ENCODE data around the gene TMOD2.

DNA sequence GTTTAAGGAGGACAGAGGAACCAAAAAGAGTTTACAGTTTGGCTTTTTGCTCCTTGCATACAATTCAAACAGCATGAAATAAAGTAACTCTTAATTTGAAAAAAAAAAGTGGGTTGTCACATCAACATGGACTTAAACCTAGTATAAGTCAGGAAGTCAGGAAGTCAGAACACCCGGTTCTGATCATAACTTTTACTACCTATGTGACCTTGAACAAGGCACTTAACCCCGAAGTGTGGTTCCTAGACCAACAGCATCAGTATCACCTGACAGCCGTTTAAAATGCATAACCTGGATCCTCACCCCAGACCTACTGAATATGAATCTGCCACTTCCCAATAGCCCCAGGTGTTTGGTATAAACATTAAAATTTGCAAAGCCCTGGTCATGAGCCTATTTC lies 32.7 kb upstream of the TMOD2 start:
- TF ChIP-seq, protein P1, sequence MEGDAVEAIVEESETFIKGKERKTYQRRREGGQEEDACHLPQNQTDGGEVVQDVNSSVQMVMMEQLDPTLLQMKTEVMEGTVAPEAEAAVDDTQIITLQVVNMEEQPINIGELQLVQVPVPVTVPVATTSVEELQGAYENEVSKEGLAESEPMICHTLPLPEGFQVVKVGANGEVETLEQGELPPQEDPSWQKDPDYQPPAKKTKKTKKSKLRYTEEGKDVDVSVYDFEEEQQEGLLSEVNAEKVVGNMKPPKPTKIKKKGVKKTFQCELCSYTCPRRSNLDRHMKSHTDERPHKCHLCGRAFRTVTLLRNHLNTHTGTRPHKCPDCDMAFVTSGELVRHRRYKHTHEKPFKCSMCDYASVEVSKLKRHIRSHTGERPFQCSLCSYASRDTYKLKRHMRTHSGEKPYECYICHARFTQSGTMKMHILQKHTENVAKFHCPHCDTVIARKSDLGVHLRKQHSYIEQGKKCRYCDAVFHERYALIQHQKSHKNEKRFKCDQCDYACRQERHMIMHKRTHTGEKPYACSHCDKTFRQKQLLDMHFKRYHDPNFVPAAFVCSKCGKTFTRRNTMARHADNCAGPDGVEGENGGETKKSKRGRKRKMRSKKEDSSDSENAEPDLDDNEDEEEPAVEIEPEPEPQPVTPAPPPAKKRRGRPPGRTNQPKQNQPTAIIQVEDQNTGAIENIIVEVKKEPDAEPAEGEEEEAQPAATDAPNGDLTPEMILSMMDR (IDR thresholded peaks at IDR 0.05) = no peak
- no peak for TF ChIP-seq POLR2A (IDR thresholded peaks at IDR 0.05)

Measured in thyroid gland (tissue), 4 donors.